HEK293T (cell line): ENCODE results near the gene SLC30A4.

Experiments
- CTCF ChIA-PET: fragments of 350-600 bp; formaldehyde crosslinking; extraction: SDS; loops from one replicate; lab custom pipeline; 2021; ENCODE audit warnings: antibody characterized with exemption, inconsistent platforms; lab: Yijun Ruan, JAX
- POLR2A ChIA-PET: fragments of 350-600 bp; formaldehyde crosslinking; extraction: SDS; loops from one replicate; lab custom pipeline; 2020; ENCODE audit warnings: antibody characterized with exemption, inconsistent platforms; lab: Yijun Ruan, JAX
- DNase-seq: peaks from one replicate; pipeline ENCODE4 v3.0.0; 2012; ENCODE audit warnings: mixed read lengths; ENCODE audit errors: extremely low spot score
- ARNT ChIP-seq: fragments of 450-650 bp; IDR thresholded peaks from 2 replicates; pipeline ENCODE4 v1.6.1; 2017; ENCODE audit warnings: mild to moderate bottlenecking
- BHLHE40 ChIP-seq: fragments of 450-650 bp; IDR thresholded peaks from 2 replicates; pipeline ENCODE4 v1.6.1; 2016; ENCODE audit warnings: mild to moderate bottlenecking, moderate library complexity, borderline replicate concordance
- CTBP1 ChIP-seq: fragments of 450-650 bp; IDR thresholded peaks from 2 replicates; pipeline ENCODE4 v1.6.1; 2016; ENCODE audit warnings: borderline replicate concordance
- ELF4 ChIP-seq: fragments of 450-650 bp; IDR thresholded peaks from 2 replicates; pipeline ENCODE4 v1.6.1; 2017; ENCODE audit warnings: antibody characterized with exemption
- FOXA1 ChIP-seq: fragments of 450-650 bp; IDR thresholded peaks from 2 replicates; pipeline ENCODE4 v1.6.1; 2016; ENCODE audit warnings: mild to moderate bottlenecking
- FOXK2 ChIP-seq: fragments of 450-650 bp; IDR thresholded peaks from 2 replicates; pipeline ENCODE4 v1.6.1; 2016; ENCODE audit warnings: mild to moderate bottlenecking
- FOXM1 ChIP-seq: fragments of 450-650 bp; IDR thresholded peaks from 2 replicates; pipeline ENCODE4 v1.6.1; 2017; ENCODE audit warnings: mild to moderate bottlenecking, borderline replicate concordance
- HDGF ChIP-seq: fragments of 450-650 bp; IDR thresholded peaks from 2 replicates; pipeline ENCODE4 v1.6.1; 2017; ENCODE audit warnings: antibody characterized with exemption, borderline replicate concordance
- L3MBTL2 ChIP-seq: fragments of 450-650 bp; conservative IDR thresholded peaks from 2 replicates; pipeline ENCODE4 v1.6.1; 2016; ENCODE audit warnings: mild to moderate bottlenecking
- LEF1 ChIP-seq: fragments of 450-650 bp; IDR thresholded peaks from 2 replicates; pipeline ENCODE4 v1.6.1; 2017; ENCODE audit warnings: mild to moderate bottlenecking, borderline replicate concordance
- NFRKB ChIP-seq: fragments of 450-650 bp; IDR thresholded peaks from 2 replicates; pipeline ENCODE4 v1.6.1; 2016; ENCODE audit warnings: mild to moderate bottlenecking, moderate library complexity
- PKNOX1 ChIP-seq: fragments of 450-650 bp; IDR thresholded peaks from 2 replicates; pipeline ENCODE4 v1.6.1; 2016
- SP1 ChIP-seq: fragments of 450-650 bp; IDR thresholded peaks from 2 replicates; pipeline ENCODE4 v1.6.1; 2017
- SUZ12 ChIP-seq: fragments of 450-650 bp; IDR thresholded peaks from 2 replicates; pipeline ENCODE4 v1.6.1; 2016; ENCODE audit warnings: mild to moderate bottlenecking
- TARDBP ChIP-seq: fragments of 450-650 bp; IDR thresholded peaks from 2 replicates; pipeline ENCODE4 v1.6.1; 2016
- ZNF384 ChIP-seq: fragments of 450-650 bp; IDR thresholded peaks from 2 replicates; pipeline ENCODE4 v1.6.1; 2016

SLC30A4 gene

GRCh38 chr15:45449916-45450867 is 72.4 kb downstream of the SLC30A4 start:
- POLR2A ChIA-PET, result no interaction called here
- TF ChIP-seq FOXA1 (no peak), HDGF (no peak), ARNT (no peak), L3MBTL2 (no peak)
- CTCF ChIA-PET, result no interaction called here
- no peak for DNase-seq

GRCh38 chr15:45449395-45449794 is 73.2 kb downstream of the SLC30A4 start:
- TF ChIP-seq HDGF (no peak), ARNT (no peak), CTBP1 (no peak), SUZ12 (no peak), FOXK2 (no peak), BHLHE40 (no peak), FOXM1 (no peak), L3MBTL2 (no peak), SP1 (no peak), NFRKB (no peak), LEF1 (no peak), ZNF384 (no peak), TARDBP (no peak), ELF4 (no peak), PKNOX1 (no peak), FOXA1 (no peak)
- CTCF ChIA-PET, result no interaction called here
- POLR2A ChIA-PET, result no interaction called here
- no peak for DNase-seq

GRCh38 chr15:45448066-45448915 is 74.3 kb downstream of the SLC30A4 start:
- CTCF ChIA-PET, result interaction anchor here (1.0 kb wide), 1 partner anchor 9 kb away, joined by 3 read pairs; no protein-coding TSS in a partner anchor
- TF ChIP-seq ARNT, result no peak
- TF ChIP-seq LEF1, result no peak
- TF ChIP-seq NFRKB, result no peak
- no peak for TF ChIP-seq ELF4
- TF ChIP-seq FOXA1, result no peak
- no peak for TF ChIP-seq FOXK2
- no peak for TF ChIP-seq TARDBP
- TF ChIP-seq L3MBTL2, result no peak
- no peak for TF ChIP-seq ZNF384
- no peak for TF ChIP-seq SP1
- TF ChIP-seq CTBP1, result no peak
- no peak for TF ChIP-seq HDGF
- TF ChIP-seq BHLHE40, result no peak
- TF ChIP-seq FOXM1, result no peak
- no peak for TF ChIP-seq PKNOX1
- no peak for TF ChIP-seq SUZ12
- POLR2A ChIA-PET, result no interaction called here
- DNase-seq, result no peak

GRCh38 chr15:45443645-45444044 is 78.9 kb downstream of the SLC30A4 start:
- TF ChIP-seq CTBP1 (no peak), ARNT (no peak), NFRKB (no peak), FOXA1 (no peak), ELF4 (no peak), FOXM1 (no peak), L3MBTL2 (no peak), SUZ12 (no peak), ZNF384 (no peak), BHLHE40 (no peak), SP1 (no peak), PKNOX1 (no peak), FOXK2 (no peak), LEF1 (no peak), TARDBP (no peak)
- POLR2A ChIA-PET, result no interaction called here
- CTCF ChIA-PET, result interaction anchor here (0.9 kb wide), 1 partner anchor 173 kb away, joined by 3 read pairs; no protein-coding TSS in a partner anchor
- no peak for DNase-seq

- POLR2A ChIA-PET, result interaction anchor here (1.1 kb wide), 1 partner anchor 41 kb away, joined by 3 read pairs; a partner anchor contains a TSS
- TF ChIP-seq PKNOX1, result no peak
- TF ChIP-seq ELF4, result no peak
- no peak for TF ChIP-seq ZNF384
- TF ChIP-seq L3MBTL2, result no peak
- TF ChIP-seq SUZ12, result no peak
- no peak for TF ChIP-seq FOXK2
- no peak for TF ChIP-seq SP1
- no peak for TF ChIP-seq NFRKB
- no peak for TF ChIP-seq CTBP1
- TF ChIP-seq LEF1, result no peak
- no peak for TF ChIP-seq ARNT
- TF ChIP-seq FOXM1, result no peak
- no peak for TF ChIP-seq FOXA1
- TF ChIP-seq TARDBP, result no peak
- no peak for TF ChIP-seq BHLHE40
- no peak for DNase-seq
- CTCF ChIA-PET, result interaction anchor here (0.8 to 1.6 kb wide), 3 partner anchors 12 to 17 kb away, joined by 3 to 5 read pairs (median 4); no protein-coding TSS in a partner anchor
These were observed 79.9 kb downstream of the SLC30A4 start for GRCh38 chr15:45442507-45443135.
